Tibial artery (tissue), 4 donors: ENCODE results near the gene MX1.

ENCODE experiments used
- DNase-seq, 2 donors: peaks; one replicate each; pipeline ENCODE4 v3.0.0-alpha.2; 2019
- H3K27ac ChIP-seq, 2 donors: fragments of 200-600 bp; sonication (generic) in 1 of 2; 1 replicate in 1 of 2; 2 replicates in 1 of 2; pipeline ENCODE4 v1.5.1; 2018 to 2019; ENCODE audit warnings: mild to moderate bottlenecking in 1 of 2
- H3K27me3 ChIP-seq, 2 donors: fragments of 200-600 bp; sonication (generic) in 1 of 2; one replicate each; pipeline versions ENCODE4 v1.5.1 to v1.6.0; 2016 to 2019
- H3K36me3 ChIP-seq, 3 donors: fragments of 200-600 bp; sonication (generic) in 2 of 3; one replicate each; pipeline ENCODE4 v1.5.1; 2016 to 2019; ENCODE audit warnings: mild to moderate bottlenecking in 2 of 3
- H3K4me1 ChIP-seq, 4 donors: fragments of 200-600 bp; sonication (generic) in 2 of 4; 1 replicate in 3 of 4; 2 replicates in 1 of 4; pipeline ENCODE4 v1.5.1; 2016 to 2019
- H3K4me3 ChIP-seq, 2 donors: fragments of 200-600 bp; sonication (generic) in 1 of 2; 1 replicate in 1 of 2; 2 replicates in 1 of 2; pipeline ENCODE4 v1.5.1; 2018 to 2019; ENCODE audit warnings: mild to moderate bottlenecking in 2 of 2
- H3K9me3 ChIP-seq, 3 donors: fragments of 200-600 bp; sonication (generic) in 1 of 3; one replicate each; pipeline ENCODE4 v1.5.1; 2016 to 2019
- CTCF ChIP-seq, 2 experiments: fragments of 200-600 bp in 1 of 2; fragments of 450-650 bp in 1 of 2; IDR thresholded peaks; one replicate each; pipeline ENCODE4 v1.5.1; 2017 to 2019; ENCODE audit warnings: antibody characterized with exemption in 2 of 2, mild to moderate bottlenecking in 1 of 2, moderate library complexity in 1 of 2
- intact Hi-C: fragments of 100-400 bp; cut with DNase I; formaldehyde crosslinking; loops from one replicate; pipeline ENCODE4 v1.15.0; 2023; ENCODE audit warnings: low total_unique reads

The MX1 gene

GRCh38 chr21:41402231-41402630, 23.8 kb upstream of the MX1 start:
- peak in 1 of 2 donors; percentile 35 for DNase-seq

GRCh38 chr21:41402796-41403195, 23.2 kb upstream of the MX1 start:
- H3K36me3 ChIP-seq, result peaks cover 0 to 16% (median 6%) of the 10 kb centered on the region in 3 donors
- intact Hi-C loops, result no loop called here
- no peak for TF ChIP-seq CTCF (IDR thresholded peaks at IDR 0.05)
- no peaks in the 10 kb centered on the region for H3K4me1 ChIP-seq
- H3K4me3 ChIP-seq, result no peak overlapping the region
- H3K27me3 ChIP-seq, result no peaks in the 10 kb centered on the region
- H3K9me3 ChIP-seq, result no peaks in the 10 kb centered on the region
- no peak overlapping the region for H3K27ac ChIP-seq
- DNase-seq, result peak in 1 of 2 donors; percentile 34

More at GRCh38 chr21:41402231-41402630, 23.8 kb upstream of the MX1 start:
- Histone ChIP-seq H3K4me3 (no peak overlapping the region), H3K9me3 (no peaks in the 10 kb centered on the region), H3K36me3 (peaks cover 0 to 10% (median under 1%) of the 10 kb centered on the region in 3 donors), H3K27ac (no peak overlapping the region), H3K27me3 (no peaks in the 10 kb centered on the region), H3K4me1 (no peaks in the 10 kb centered on the region)
- TF ChIP-seq CTCF (IDR thresholded peaks at IDR 0.05), result no peak
- intact Hi-C loops, result no loop called here

- Histone ChIP-seq H3K9me3 (no peaks in the 10 kb centered on the region), H3K27ac (no peak overlapping the region), H3K4me3 (no peak overlapping the region), H3K36me3 (peaks cover 2 to 18% (median 12%) of the 10 kb centered on the region in 3 donors), H3K4me1 (no peaks in the 10 kb centered on the region), H3K27me3 (no peaks in the 10 kb centered on the region)
- no peak for TF ChIP-seq CTCF (IDR thresholded peaks at IDR 0.05)
- peak in 1 of 2 donors; percentile 49 for DNase-seq
- intact Hi-C loops, result no loop called here
These were observed 22.7 kb upstream of the MX1 start for GRCh38 chr21:41403331-41403730.

GRCh38 chr21:41403966-41404365, 22.1 kb upstream of the MX1 start:
- H3K27me3 ChIP-seq, result no peaks in the 10 kb centered on the region
- TF ChIP-seq CTCF (IDR thresholded peaks at IDR 0.05), result no peak
- H3K27ac ChIP-seq, result no peak overlapping the region
- H3K4me1 ChIP-seq, result no peaks in the 10 kb centered on the region
- H3K4me3 ChIP-seq, result no peak overlapping the region
- DNase-seq, result peak in 1 of 2 donors; percentile 39
- no peaks in the 10 kb centered on the region for H3K9me3 ChIP-seq
- peaks cover 5 to 18% (median 15%) of the 10 kb centered on the region in 3 donors for H3K36me3 ChIP-seq
- intact Hi-C loops, result no loop called here

GRCh38 chr21:41405321-41405720, 20.7 kb upstream of the MX1 start:
- intact Hi-C loops, result no loop called here
- H3K4me3 ChIP-seq, result no peak overlapping the region
- H3K36me3 ChIP-seq, result peaks cover 5 to 23% (median 23%) of the 10 kb centered on the region in 3 donors
- H3K4me1 ChIP-seq, result no peaks in the 10 kb centered on the region
- no peaks in the 10 kb centered on the region for H3K27me3 ChIP-seq
- peak in 1 of 2 donors; percentile 15 for DNase-seq
- H3K27ac ChIP-seq, result no peak overlapping the region
- no peak for TF ChIP-seq CTCF (IDR thresholded peaks at IDR 0.05)
- no peaks in the 10 kb centered on the region for H3K9me3 ChIP-seq

- Histone ChIP-seq H3K9me3 (peaks cover 0 to 7% (median 0%) of the 10 kb centered on the region in 3 donors), H3K4me3 (no peak overlapping the region), H3K4me1 (no peaks in the 10 kb centered on the region), H3K27me3 (no peaks in the 10 kb centered on the region), H3K36me3 (peaks cover 5 to 23% (median 23%) of the 10 kb centered on the region in 3 donors), H3K27ac (no peak overlapping the region)
- DNase-seq, result peak in 1 of 2 donors; percentile 28
- intact Hi-C loops, result no loop called here
- no peak for TF ChIP-seq CTCF (IDR thresholded peaks at IDR 0.05)
These were observed 19.7 kb upstream of the MX1 start for GRCh38 chr21:41406340-41406739.
